Mesendoderm (in vitro differentiated cells): ENCODE data around the gene PLEKHO1. TPM values are rescaled to one million over a fixed set of nuclear protein-coding genes. Genes with fewer than 3 reads are reported as not detected.

Experiments
- DNase-seq: peaks from one replicate; pipeline ENCODE4 v3.0.0; 2013
- H2AK5ac ChIP-seq: 2 replicates; pipeline ENCODE4 v1.6.1; 2013; ENCODE audit warnings: low read length, inconsistent platforms
- H2BK120ac ChIP-seq: 2 replicates; pipeline ENCODE4 v1.6.1; 2013; ENCODE audit warnings: low read depth, mild to moderate bottlenecking, low read length, moderate library complexity, mixed read lengths
- H2BK15ac ChIP-seq: replicated peaks from 2 replicates; pipeline ENCODE4 v1.6.1; 2013; ENCODE audit warnings: low read depth, mild to moderate bottlenecking, moderate library complexity
- H2BK5ac ChIP-seq: 2 replicates; pipeline ENCODE4 v1.6.1; 2013; ENCODE audit warnings: low read length, inconsistent platforms
- H3K18ac ChIP-seq: 2 replicates; pipeline ENCODE4 v1.6.1; 2013; ENCODE audit warnings: mild to moderate bottlenecking, low read length, mixed read lengths
- H3K23ac ChIP-seq: one replicate; pipeline ENCODE4 v1.6.1; 2013; ENCODE audit warnings: low read length
- H3K27ac ChIP-seq: 2 replicates; pipeline ENCODE4 v1.5.1; 2013; ENCODE audit warnings: low read depth, mild to moderate bottlenecking, inconsistent platforms, low read length, moderate library complexity
- H3K27me3 ChIP-seq: 2 replicates; pipeline ENCODE4 v1.6.1; 2013; ENCODE audit warnings: low read length, control low read depth, mild to moderate bottlenecking, inconsistent platforms; ENCODE audit not compliant: insufficient read depth, poor library complexity
- H3K36me3 ChIP-seq: 2 replicates; pipeline ENCODE4 v1.6.1; 2013; ENCODE audit warnings: low read length, inconsistent platforms; ENCODE audit not compliant: control insufficient read depth, insufficient read depth
- H3K4ac ChIP-seq: one replicate; pipeline ENCODE4 v1.6.1; 2013; ENCODE audit warnings: low read depth, mild to moderate bottlenecking, low read length, moderate library complexity
- H3K4me1 ChIP-seq: 2 replicates; pipeline ENCODE4 v1.6.1; 2013; ENCODE audit warnings: low read depth, low read length, inconsistent platforms; ENCODE audit not compliant: control insufficient read depth
- H3K4me2 ChIP-seq: 2 replicates; pipeline ENCODE4 v1.6.1; 2013; ENCODE audit warnings: low read length
- H3K4me3 ChIP-seq: 2 replicates; pipeline ENCODE4 v1.5.1; 2013; ENCODE audit warnings: mild to moderate bottlenecking, low read length
- H3K56ac ChIP-seq: one replicate; pipeline ENCODE4 v1.6.1; 2013; ENCODE audit warnings: low read length
- H3K79me1 ChIP-seq: 2 replicates; pipeline ENCODE4 v1.6.1; 2013; ENCODE audit warnings: low read length, inconsistent platforms
- H3K79me2 ChIP-seq: 2 replicates; pipeline ENCODE4 v1.6.1; 2013; ENCODE audit warnings: mild to moderate bottlenecking, low read length; ENCODE audit not compliant: control insufficient read depth, insufficient read depth
- H3K9ac ChIP-seq: 2 replicates; pipeline ENCODE4 v1.6.1; 2013; ENCODE audit warnings: low read length, inconsistent platforms
- H4K5ac ChIP-seq: one replicate; pipeline ENCODE4 v1.6.1; 2013; ENCODE audit warnings: low read length
- H4K8ac ChIP-seq: one replicate; pipeline ENCODE4 v1.6.1; 2013; ENCODE audit warnings: low read depth, mild to moderate bottlenecking, control low read depth, low read length, moderate library complexity
- WGBS: extraction: QIAGEN DNeasy Blood & Tissue Kit; methylation state at CpG from one replicate; pipeline ENCODE4 v1.1.7; 2013; ENCODE audit warnings: low lambda C conversion rate, missing lambda C conversion rate; ENCODE audit not compliant: insufficient coverage; ENCODE audit errors: extremely low coverage; 5-methylcytosine and 5-hydroxymethylcytosine counted together
- polyA plus RNA-seq, 2 experiments: library from polyadenylated mRNA; stranded (reverse); fragments of 200-250 nt; gene quantifications; one replicate each; pipeline ENCODE4 v1.2.3, GENCODE V29; 2013

The PLEKHO1 gene
- polyA plus RNA-seq (2013, experiment 1 of 2), result 44.0 TPM
- 44.5 TPM for polyA plus RNA-seq (2013, experiment 2 of 2)

- no CpG with 5 or more reads among the region's 89 CpGs for WGBS
- Histone ChIP-seq H2BK15ac (peak within 1 kb of the TSS; percentile 38), H3K4me2 (peak within 1 kb of the TSS; percentile 91), H3K18ac (peak within 1 kb of the TSS; percentile 99), H3K4ac (peak within 1 kb of the TSS; percentile 98), H3K4me1 (peaks cover 7% of the 10 kb centered on the region), H3K23ac (no peak within 1 kb of the TSS), H2BK120ac (peak within 1 kb of the TSS; percentile 96), H3K56ac (peak within 1 kb of the TSS; percentile 91), H3K79me1 (peaks cover 24% of the 10 kb centered on the region), H2AK5ac (no peak within 1 kb of the TSS), H3K79me2 (peaks cover 17% of the 10 kb centered on the region), H3K4me3 (peak within 1 kb of the TSS; percentile 90), H3K27ac (peak within 1 kb of the TSS; percentile 79), H2BK5ac (no peak within 1 kb of the TSS), H4K8ac (no peak within 1 kb of the TSS), H3K9ac (peak within 1 kb of the TSS; percentile 94), H4K5ac (no peak within 1 kb of the TSS), H3K27me3 (no peaks in the 10 kb centered on the region), H3K36me3 (peaks cover 1% of the 10 kb centered on the region)
- peak; percentile 55 for DNase-seq
Measured at GRCh38 chr1:150149271-150150132, at the start of gene PLEKHO1. TSS of gene PLEKHO1 (plus strand) at chr1:150149916. CDS start at chr1:150150258, 342 bp downstream.

DNA sequence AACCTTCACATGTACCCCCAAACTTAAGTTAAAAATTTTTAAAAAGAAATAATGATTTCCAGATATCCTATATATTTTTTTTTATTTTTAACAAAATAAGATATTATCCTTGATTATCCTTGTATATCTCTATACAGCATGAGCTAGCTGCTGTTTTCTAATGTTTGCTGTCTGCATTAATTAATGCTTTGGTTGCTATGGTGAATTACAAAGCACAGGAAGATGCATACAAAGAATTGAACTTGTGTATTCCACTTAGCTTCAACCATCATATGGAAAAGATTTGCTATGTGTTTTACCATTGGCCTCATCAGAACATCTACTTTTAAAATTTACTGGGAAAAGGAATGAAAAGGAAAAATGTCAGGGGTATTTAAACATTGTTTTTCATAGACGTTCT is 46.7 kb upstream of the PLEKHO1 start:
- Histone ChIP-seq H3K79me2 (no peaks in the 10 kb centered on the region), H3K4me2 (no peak overlapping the region), H2BK5ac (no peak overlapping the region), H3K4me1 (no peaks in the 10 kb centered on the region), H2BK15ac (no peak overlapping the region), H3K4me3 (no peak overlapping the region), H3K56ac (no peak overlapping the region), H3K27me3 (no peaks in the 10 kb centered on the region), H3K36me3 (no peaks in the 10 kb centered on the region), H3K79me1 (no peaks in the 10 kb centered on the region), H4K8ac (no peak overlapping the region), H2BK120ac (no peak overlapping the region), H3K9ac (no peak overlapping the region), H3K27ac (no peak overlapping the region), H3K4ac (no peak overlapping the region), H3K23ac (no peak overlapping the region), H2AK5ac (no peak overlapping the region), H4K5ac (no peak overlapping the region), H3K18ac (no peak overlapping the region)
- no CpG with 5 or more reads among the region's 1 CpG for WGBS
- no peak for DNase-seq

- WGBS, result no CpG with 5 or more reads among the region's 7 CpGs
- Histone ChIP-seq H3K27ac (no peak overlapping the region), H3K4me2 (no peak overlapping the region), H3K23ac (no peak overlapping the region), H3K56ac (no peak overlapping the region), H3K18ac (no peak overlapping the region), H3K79me1 (no peaks in the 10 kb centered on the region), H3K36me3 (no peaks in the 10 kb centered on the region), H3K79me2 (no peaks in the 10 kb centered on the region), H4K5ac (no peak overlapping the region), H3K4me3 (no peak overlapping the region), H2BK120ac (no peak overlapping the region), H3K27me3 (no peaks in the 10 kb centered on the region), H3K4me1 (no peaks in the 10 kb centered on the region), H2BK15ac (no peak overlapping the region), H2AK5ac (no peak overlapping the region), H4K8ac (no peak overlapping the region), H3K4ac (no peak overlapping the region), H2BK5ac (no peak overlapping the region), H3K9ac (no peak overlapping the region)
- no peak for DNase-seq
Measured at GRCh38 chr1:150106341-150106740, 43.4 kb upstream of the PLEKHO1 start.

DNA sequence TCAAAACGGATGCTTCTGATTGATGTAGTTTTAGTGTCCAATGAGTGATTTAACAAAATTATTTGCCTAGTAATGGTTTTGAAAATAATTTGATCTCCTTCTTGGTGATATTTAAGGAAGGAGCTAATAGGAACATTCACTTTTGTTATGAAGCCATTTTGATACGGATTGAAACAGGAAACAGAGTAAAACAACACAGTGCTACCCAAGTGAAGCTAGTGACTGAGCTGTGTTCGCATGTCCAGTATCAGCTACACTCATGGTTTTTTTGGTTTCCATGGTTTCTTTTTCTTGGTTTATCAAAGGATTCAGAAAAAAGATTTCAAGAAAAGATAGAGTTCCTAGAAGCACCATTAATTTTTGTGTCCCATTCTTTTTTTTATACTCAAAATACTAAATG is 40.1 kb upstream of the PLEKHO1 start:
- Histone ChIP-seq H2BK15ac (no peak overlapping the region), H3K27me3 (no peaks in the 10 kb centered on the region), H3K36me3 (no peaks in the 10 kb centered on the region), H4K8ac (no peak overlapping the region), H3K4ac (no peak overlapping the region), H3K27ac (no peak overlapping the region), H3K23ac (no peak overlapping the region), H3K79me2 (no peaks in the 10 kb centered on the region), H2AK5ac (no peak overlapping the region), H3K4me3 (no peak overlapping the region), H3K79me1 (no peaks in the 10 kb centered on the region), H3K18ac (no peak overlapping the region), H2BK5ac (no peak overlapping the region), H3K4me2 (no peak overlapping the region), H4K5ac (no peak overlapping the region), H3K4me1 (no peaks in the 10 kb centered on the region), H2BK120ac (no peak overlapping the region), H3K9ac (no peak overlapping the region), H3K56ac (no peak overlapping the region)
- DNase-seq, result no peak
- WGBS, result no CpG with 5 or more reads among the region's 3 CpGs

GRCh38 chr1:150110116-150110515 is 39.6 kb upstream of the PLEKHO1 start:
- Histone ChIP-seq H4K8ac (no peak overlapping the region), H3K56ac (no peak overlapping the region), H4K5ac (no peak overlapping the region), H3K18ac (no peak overlapping the region), H3K79me1 (no peaks in the 10 kb centered on the region), H3K23ac (no peak overlapping the region), H3K4me2 (no peak overlapping the region), H3K27ac (no peak overlapping the region), H3K9ac (no peak overlapping the region), H2BK5ac (no peak overlapping the region), H3K79me2 (no peaks in the 10 kb centered on the region), H3K4ac (no peak overlapping the region), H2BK120ac (no peak overlapping the region), H3K4me1 (no peaks in the 10 kb centered on the region), H3K36me3 (no peaks in the 10 kb centered on the region), H3K4me3 (no peak overlapping the region), H3K27me3 (no peaks in the 10 kb centered on the region), H2BK15ac (no peak overlapping the region), H2AK5ac (no peak overlapping the region)
- WGBS, result no CpG with 5 or more reads among the region's 2 CpGs
- DNase-seq, result no peak
